SK-N-SH treated with all-trans-retinoic acid at 6 μM for 48 hours (cell line): ENCODE measurements around the gene DRAXIN.

Experiments used
- CSDC2 ChIP-seq: fragments of 250-450 bp; sonication (Bioruptor Pico); IDR thresholded peaks from 2 replicates; pipeline ENCODE4 v1.5.0; 2020; ENCODE audit warnings: mild to moderate bottlenecking, moderate library complexity
- ESRRG ChIP-seq: fragments of 250-450 bp; sonication (Bioruptor Pico); IDR thresholded peaks from 2 replicates; pipeline ENCODE4 v1.6.1; 2021; ENCODE audit warnings: mild to moderate bottlenecking
- OSR1 ChIP-seq: fragments of 250-450 bp; sonication (Bioruptor Pico); IDR thresholded peaks from 2 replicates; pipeline ENCODE4 v1.8.0; 2022; ENCODE audit warnings: moderate library complexity, mild to moderate bottlenecking, inconsistent platforms
- PPARA ChIP-seq: fragments of 250-450 bp; sonication (Bioruptor Pico); IDR thresholded peaks from 2 replicates; pipeline ENCODE4 v1.5.0; 2020; ENCODE audit warnings: mild to moderate bottlenecking, borderline replicate concordance
- RARB ChIP-seq: fragments of 250-450 bp; sonication (Bioruptor Pico); IDR thresholded peaks from 2 replicates; pipeline ENCODE4 v1.8.0; 2021; ENCODE audit warnings: mild to moderate bottlenecking, moderate library complexity
- SNAI2 ChIP-seq: fragments of 250-450 bp; sonication (Bioruptor Pico); IDR thresholded peaks from 2 replicates; pipeline ENCODE4 v1.5.0; 2020; ENCODE audit warnings: mild to moderate bottlenecking, moderate library complexity
- ZC3H10 ChIP-seq: fragments of 250-450 bp; sonication (Bioruptor Pico); IDR thresholded peaks from 2 replicates; pipeline ENCODE4 v1.5.1; 2021; ENCODE audit warnings: mild to moderate bottlenecking, moderate library complexity
- ZNF8 ChIP-seq: fragments of 450-650 bp; formaldehyde crosslinking; IDR thresholded peaks from 2 replicates; pipeline ENCODE4 v1.5.0; 2020; ENCODE audit warnings: mild to moderate bottlenecking, moderate library complexity

- TF ChIP-seq ZC3H10 (CRISPR knock-in tag) = no peak
- no peak for TF ChIP-seq SNAI2 (CRISPR knock-in tag)
- no peak for TF ChIP-seq ESRRG
- TF ChIP-seq CSDC2 (CRISPR knock-in tag) = no peak
- no peak for TF ChIP-seq OSR1
- TF ChIP-seq ZNF8 (CRISPR knock-in tag) = no peak
- no peak for TF ChIP-seq PPARA (CRISPR knock-in tag)
- TF ChIP-seq RARB (CRISPR knock-in tag) = no peak
Observed at GRCh38 chr1:11752359-11753088, 61.0 kb downstream of the DRAXIN start.
